HUES48 (cell line): ENCODE results near the gene G6PC1.
"Not testable (repeated sequence)": the region's sequence is repeated elsewhere in the genome, so short reads cannot be mapped to it uniquely, and the experiment has no call there.

Experiments
- H3K27ac ChIP-seq: one replicate; pipeline ENCODE4 v1.7.0; 2013; ENCODE audit warnings: low read depth, low read length, inconsistent platforms
- H3K27me3 ChIP-seq: 2 replicates; pipeline ENCODE4 v1.6.1; 2013; ENCODE audit warnings: mild to moderate bottlenecking, low read length; ENCODE audit not compliant: control insufficient read depth, insufficient read depth
- H3K36me3 ChIP-seq: 2 replicates; pipeline ENCODE4 v1.6.1; 2013; ENCODE audit warnings: low read length; ENCODE audit not compliant: control insufficient read depth, insufficient read depth
- H3K4me1 ChIP-seq: 2 replicates; pipeline ENCODE4 v1.6.1; 2013; ENCODE audit warnings: mild to moderate bottlenecking, low read length; ENCODE audit not compliant: control insufficient read depth, insufficient read depth
- H3K4me3 ChIP-seq: 2 replicates; pipeline ENCODE4 v1.5.1; 2013; ENCODE audit warnings: mild to moderate bottlenecking, low read depth, low read length
- H3K9ac ChIP-seq: 2 replicates; pipeline ENCODE4 v1.6.1; 2013; ENCODE audit warnings: mild to moderate bottlenecking, low read depth, low read length, moderate library complexity
- H3K9me3 ChIP-seq: 2 replicates; pipeline ENCODE4 v1.6.1; 2013; ENCODE audit warnings: low read length; ENCODE audit not compliant: control insufficient read depth, insufficient read depth

Gene G6PC1

DNA sequence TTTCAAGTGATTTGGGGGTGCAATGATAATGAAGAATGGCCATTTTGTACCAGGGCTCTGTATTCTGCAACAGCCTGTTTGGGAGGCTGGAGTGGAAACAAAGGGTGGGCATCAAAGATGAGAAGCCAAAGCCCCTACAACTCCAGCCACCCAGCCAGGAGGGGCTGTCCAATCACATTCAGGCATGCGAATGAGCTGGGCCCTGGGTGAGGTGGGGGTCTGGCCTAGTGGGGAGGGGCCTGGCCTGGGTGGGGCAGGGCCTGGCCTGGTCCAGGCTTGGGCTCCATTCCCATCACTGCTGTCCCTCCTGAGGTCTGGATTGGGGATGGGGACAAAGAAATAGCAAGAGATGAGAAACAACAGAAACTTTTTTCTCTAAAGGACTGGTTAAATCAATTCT is 43.2 kb upstream of the G6PC1 start:
- no peaks in the 10 kb centered on the region for H3K4me1 ChIP-seq
- no peaks in the 10 kb centered on the region for H3K27me3 ChIP-seq
- no peak overlapping the region for H3K9ac ChIP-seq
- no peak overlapping the region for H3K27ac ChIP-seq
- H3K9me3 ChIP-seq: no peaks in the 10 kb centered on the region
- H3K4me3 ChIP-seq: no peak overlapping the region
- H3K36me3 ChIP-seq: no peaks in the 10 kb centered on the region

DNA sequence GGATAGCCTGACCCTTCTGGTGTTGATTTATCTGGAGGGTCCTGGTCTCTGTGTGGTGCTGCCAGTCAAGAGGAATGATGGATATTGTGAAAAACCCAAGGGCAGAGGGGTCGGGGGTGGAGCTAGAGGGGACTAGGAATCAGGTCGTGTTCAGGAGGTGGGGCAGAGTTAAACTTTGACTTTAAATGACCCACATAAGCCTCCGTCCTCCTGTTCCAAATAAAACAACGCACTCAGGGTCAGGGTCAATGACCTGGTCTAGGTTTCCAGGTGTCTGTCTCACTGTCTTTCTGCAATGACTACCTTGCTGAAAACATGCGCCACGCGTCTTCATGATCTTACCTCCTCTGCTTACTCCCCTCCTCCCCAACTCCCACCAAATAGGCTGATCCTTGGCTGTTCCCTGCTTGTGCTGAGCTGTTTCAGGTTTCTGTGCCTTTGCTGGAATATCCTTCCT is 34.9 kb upstream of the G6PC1 start:
- Histone ChIP-seq H3K9ac (no peak overlapping the region), H3K27ac (no peak overlapping the region), H3K4me3 (no peak overlapping the region), H3K9me3 (peaks cover 3% of the 10 kb centered on the region; the same call in 1 of the 2 replicates), H3K4me1 (no peaks in the 10 kb centered on the region), H3K27me3 (no peaks in the 10 kb centered on the region), H3K36me3 (no peaks in the 10 kb centered on the region)

DNA sequence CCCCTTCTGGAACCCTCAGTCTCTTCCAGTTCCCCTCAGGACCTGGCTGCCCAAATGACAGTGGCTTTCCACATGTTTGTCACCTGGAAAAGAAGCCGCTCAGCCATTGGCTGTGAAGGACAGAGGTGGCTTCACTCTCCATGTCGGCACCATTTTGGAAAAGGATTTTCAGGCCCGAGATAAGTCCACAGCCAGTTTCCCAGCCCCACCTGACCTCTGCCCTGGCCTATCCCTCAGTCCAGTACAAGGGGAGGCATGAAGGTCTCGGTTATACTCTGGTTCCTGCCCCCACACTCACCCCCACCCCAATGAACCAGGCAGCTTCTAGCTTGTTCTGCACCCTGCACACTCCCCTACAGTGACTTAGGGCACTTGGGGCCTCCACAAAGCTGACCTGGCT is 34.4 kb upstream of the G6PC1 start:
- Histone ChIP-seq H3K9ac (no peak overlapping the region), H3K27ac (no peak overlapping the region), H3K27me3 (no peaks in the 10 kb centered on the region), H3K9me3 (peaks cover 3% of the 10 kb centered on the region; the same call in 1 of the 2 replicates), H3K4me3 (no peak overlapping the region), H3K4me1 (no peaks in the 10 kb centered on the region), H3K36me3 (no peaks in the 10 kb centered on the region)

DNA sequence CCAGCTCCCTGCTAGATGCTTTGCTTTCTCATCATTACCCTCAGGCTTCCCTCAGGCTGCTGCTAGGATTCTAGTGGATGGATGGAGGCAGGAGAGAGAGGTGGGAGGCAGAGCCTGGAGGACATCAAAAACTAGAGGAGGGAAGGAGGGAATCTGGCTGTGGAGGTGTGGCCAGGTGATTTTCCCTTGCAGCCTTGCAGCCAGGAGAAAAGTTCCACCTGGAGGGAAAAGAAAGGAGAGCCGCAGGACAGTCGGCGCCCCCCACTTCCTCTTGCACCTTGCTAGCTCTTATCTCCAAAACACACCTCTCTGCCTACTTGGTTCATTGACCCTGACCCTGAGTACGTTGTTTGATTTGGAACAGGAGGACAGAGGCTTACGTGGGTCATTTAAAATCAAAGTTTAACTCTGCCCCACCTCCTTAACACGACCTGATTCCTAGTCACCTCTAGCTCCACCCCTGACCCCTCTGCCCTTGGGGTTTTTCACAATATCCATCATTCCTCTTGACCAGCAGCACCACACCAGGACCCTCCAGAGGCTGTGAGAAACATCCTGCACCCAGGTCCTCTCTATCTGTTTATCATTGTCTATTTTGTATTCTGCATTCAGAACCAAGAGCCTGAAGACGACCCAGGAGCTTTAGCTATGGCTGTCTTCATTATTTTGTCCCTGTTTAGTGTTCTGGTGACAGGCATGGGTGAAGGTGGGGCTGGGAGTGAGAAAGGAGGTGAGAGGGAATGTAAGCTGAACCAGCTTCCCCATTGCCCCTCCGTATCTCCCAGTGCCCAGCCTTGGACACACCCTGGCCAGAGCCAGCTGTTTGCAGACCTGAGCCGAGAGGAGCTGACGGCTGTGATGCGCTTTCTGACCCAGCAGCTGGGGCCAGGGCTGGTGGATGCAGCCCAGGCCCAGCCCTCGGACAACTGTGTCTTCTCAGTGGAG is 33.7 kb upstream of the G6PC1 start:
- no peak overlapping the region for H3K27ac ChIP-seq
- no peak overlapping the region for H3K4me3 ChIP-seq
- H3K4me1 ChIP-seq: no peaks in the 10 kb centered on the region
- no peaks in the 10 kb centered on the region for H3K27me3 ChIP-seq
- H3K36me3 ChIP-seq: no peaks in the 10 kb centered on the region
- H3K9me3 ChIP-seq: peaks cover 3% of the 10 kb centered on the region; the same call in 1 of the 2 replicates
- no peak overlapping the region for H3K9ac ChIP-seq

DNA sequence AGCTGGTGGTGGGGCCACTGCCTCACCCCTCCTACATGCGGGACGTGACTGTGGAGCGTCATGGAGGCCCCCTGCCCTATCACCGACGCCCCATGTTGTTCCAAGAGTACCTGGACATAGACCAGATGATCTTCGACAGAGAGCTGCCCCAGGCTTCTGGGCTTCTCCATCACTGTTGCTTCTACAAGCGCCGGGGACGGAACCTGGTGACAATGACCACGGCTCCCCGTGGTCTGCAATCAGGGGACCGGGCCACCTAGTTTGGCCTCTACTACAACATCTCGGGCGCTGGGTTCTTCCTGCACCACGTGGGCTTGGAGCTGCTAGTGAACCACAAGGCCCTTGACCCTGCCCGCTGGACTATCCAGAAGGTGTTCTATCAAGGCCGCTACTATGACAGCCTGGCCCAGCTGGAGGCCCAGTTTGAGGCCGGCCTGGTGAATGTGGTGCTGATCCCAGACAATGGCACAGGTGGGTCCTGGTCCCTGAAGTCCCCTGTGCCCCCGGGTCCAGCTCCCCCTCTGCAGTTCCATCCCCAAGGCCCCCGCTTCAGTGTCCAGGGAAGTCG is 32.8 kb upstream of the G6PC1 start:
- H3K9ac ChIP-seq, H3K27me3 ChIP-seq: not testable (repeated sequence)

DNA sequence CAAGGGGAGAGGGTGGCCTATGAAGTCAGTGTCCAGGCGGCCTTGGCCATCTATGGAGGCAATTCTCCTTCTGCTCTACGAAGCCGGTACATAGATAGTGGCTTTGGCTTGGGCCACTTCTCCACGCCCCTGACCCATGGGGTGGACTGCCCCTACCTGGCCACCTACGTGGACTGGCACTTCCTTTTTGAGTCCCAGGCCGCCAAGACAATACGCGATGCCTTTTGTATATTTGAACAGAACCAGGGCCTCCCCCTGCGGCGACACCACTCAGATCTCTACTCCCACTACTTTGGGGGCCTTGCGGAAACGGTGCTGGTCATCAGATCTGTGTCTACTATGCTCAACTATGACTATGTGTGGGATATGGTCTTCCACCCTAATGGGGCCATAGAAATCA is 32.3 kb upstream of the G6PC1 start:
- Histone ChIP-seq H3K27me3 (no peaks in the 10 kb centered on the region), H3K4me1 (no peaks in the 10 kb centered on the region), H3K9ac (no peak overlapping the region), H3K36me3 (no peaks in the 10 kb centered on the region), H3K27ac (no peak overlapping the region), H3K9me3 (peaks cover 3% of the 10 kb centered on the region; the same call in 1 of the 2 replicates), H3K4me3 (no peak overlapping the region)

More for the DNA sequence above, 32.8 kb upstream of the G6PC1 start:
- H3K27ac ChIP-seq, H3K4me3 ChIP-seq, H3K9me3 ChIP-seq, H3K4me1 ChIP-seq, H3K36me3 ChIP-seq: not testable (repeated sequence)

DNA sequence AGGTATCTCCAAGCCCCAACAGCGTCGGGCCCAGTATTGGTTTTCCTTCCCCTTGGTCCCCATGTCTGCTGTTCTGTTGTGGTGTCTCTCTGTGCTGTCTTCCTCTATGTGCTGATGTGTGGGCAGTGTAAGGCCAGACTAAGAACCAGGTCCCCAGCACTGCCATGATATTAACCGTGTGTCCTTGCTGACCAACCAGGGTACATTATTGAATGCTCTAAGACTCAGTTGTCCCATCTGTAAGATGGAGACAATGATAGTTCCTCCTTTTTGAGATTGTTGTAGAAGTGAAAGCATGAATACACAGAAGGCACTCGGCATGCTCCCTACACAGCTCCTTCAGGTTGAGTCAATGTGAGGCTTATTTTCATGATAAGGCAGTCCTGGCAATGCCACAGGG is 29.0 kb upstream of the G6PC1 start:
- H3K27ac ChIP-seq: no peak overlapping the region
- no peaks in the 10 kb centered on the region for H3K4me1 ChIP-seq
- peaks cover 3% of the 10 kb centered on the region; the same call in 1 of the 2 replicates for H3K9me3 ChIP-seq

DNA sequence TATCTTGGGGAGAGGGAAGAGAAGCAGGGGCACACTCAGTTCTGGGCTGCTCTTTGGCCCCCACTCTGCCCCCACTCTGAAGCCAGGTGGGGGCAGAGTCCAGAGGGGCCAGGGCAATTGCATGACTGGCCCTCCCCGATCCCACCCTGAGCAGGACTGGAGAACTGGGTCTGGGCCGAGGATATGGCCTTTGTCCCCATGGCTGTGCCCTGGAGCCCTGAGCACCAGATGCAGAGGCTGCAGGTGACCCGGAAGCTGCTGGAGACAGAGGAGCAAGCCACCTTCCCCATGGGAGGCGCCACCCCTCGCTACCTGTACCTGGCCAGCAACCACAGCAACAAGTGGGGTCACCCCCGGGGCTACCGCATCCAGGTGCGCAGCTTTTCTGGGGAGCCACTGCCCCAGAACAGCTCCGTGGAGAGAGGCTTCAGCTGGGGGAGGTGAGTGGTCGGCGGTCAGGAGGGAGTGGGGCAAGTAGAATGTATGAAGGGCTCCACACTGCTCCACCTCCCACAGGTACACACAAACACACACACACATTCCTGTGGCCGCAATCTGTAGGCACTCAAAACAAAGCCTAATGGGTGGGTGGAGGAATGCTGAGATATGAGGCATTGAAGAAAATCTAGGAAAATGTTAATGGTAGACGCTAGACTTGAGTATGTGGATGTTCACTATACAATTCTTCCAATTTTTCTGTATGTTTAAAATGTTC is 28.2 kb upstream of the G6PC1 start:
- H3K4me1 ChIP-seq: no peaks in the 10 kb centered on the region
- H3K9me3 ChIP-seq: peaks cover 3% of the 10 kb centered on the region; the same call in 1 of the 2 replicates
- H3K9ac ChIP-seq: no peak overlapping the region
- H3K27me3 ChIP-seq: peaks cover 1% of the 10 kb centered on the region; the same call in 1 of the 2 replicates
- no peak overlapping the region for H3K4me3 ChIP-seq
- H3K36me3 ChIP-seq: no peaks in the 10 kb centered on the region
- H3K27ac ChIP-seq: no peak overlapping the region

More for the DNA sequence above, 29.0 kb upstream of the G6PC1 start:
- Histone ChIP-seq H3K27me3 (no peaks in the 10 kb centered on the region), H3K4me3 (no peak overlapping the region), H3K36me3 (no peaks in the 10 kb centered on the region), H3K9ac (no peak overlapping the region)

DNA sequence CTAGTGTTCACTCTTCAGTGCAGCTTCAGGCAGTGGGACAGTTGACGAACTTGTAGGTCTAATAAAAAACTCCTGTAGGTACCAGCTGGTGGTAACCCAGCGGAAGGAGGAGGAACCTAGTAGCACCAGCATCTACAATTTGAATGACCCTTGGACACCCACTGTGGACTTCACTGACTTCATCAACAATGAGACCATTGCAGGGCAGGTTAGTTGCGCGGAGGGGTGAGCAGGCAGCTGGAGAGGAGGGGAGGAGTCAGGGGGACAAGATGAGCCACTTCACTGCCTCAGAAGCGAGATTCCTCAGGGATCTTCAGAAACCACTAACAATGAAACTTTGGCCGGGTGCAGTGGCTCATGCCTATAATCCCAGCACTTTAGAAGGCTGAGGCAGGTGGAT is 27.3 kb upstream of the G6PC1 start:
- peaks cover 1% of the 10 kb centered on the region; the same call in 1 of the 2 replicates for H3K4me1 ChIP-seq
- H3K4me3 ChIP-seq: no peak overlapping the region
- no peaks in the 10 kb centered on the region for H3K36me3 ChIP-seq
- H3K9me3 ChIP-seq: peaks cover 3% of the 10 kb centered on the region; the same call in 1 of the 2 replicates
- peaks cover 7% of the 10 kb centered on the region for H3K27me3 ChIP-seq
- no peak overlapping the region for H3K9ac ChIP-seq
- H3K27ac ChIP-seq: no peak overlapping the region

DNA sequence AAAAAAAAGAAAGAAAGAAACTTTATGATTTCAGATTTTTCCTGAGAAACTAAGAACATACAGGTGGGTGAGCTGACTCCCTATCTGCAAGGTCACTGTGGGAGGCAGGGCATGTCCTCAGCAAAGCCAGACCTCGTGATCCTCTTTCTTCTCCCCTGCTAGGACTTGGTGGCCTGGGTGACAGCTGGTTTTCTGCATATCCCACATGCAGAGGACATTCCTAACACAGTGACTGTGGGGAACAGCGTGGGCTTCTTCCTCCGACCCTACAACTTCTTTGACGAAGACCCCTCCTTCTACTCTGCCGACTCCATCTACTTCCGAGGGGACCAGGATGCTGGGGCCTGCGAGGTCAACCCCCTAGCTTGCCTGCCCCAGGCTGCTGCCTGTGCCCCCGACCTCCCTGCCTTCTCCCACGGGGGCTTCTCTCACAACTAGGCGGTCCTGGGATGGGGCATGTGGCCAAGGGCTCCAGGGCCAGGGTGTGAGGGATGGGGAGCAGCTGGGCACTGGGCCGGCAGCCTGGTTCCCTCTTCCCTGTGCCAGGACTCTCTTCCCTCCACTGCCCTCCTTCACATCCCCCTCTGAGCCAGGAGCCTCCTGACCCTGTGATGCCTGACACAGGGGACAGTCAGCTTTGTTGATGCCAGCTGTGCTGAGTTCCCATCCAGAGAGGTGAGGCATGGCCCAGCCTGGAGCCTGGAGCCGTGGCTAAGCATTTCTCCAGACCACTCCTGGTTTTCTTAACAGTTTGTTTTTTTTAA is 26.5 kb upstream of the G6PC1 start:
- H3K9ac ChIP-seq, H3K9me3 ChIP-seq, H3K27ac ChIP-seq, H3K36me3 ChIP-seq, H3K4me3 ChIP-seq, H3K4me1 ChIP-seq: not testable (repeated sequence)
- H3K27me3 ChIP-seq: peaks cover 11% of the 10 kb centered on the region
